Lung (tissue), 12 donors: ENCODE results near the gene HAAO. TPM values are rescaled to one million over a fixed set of nuclear protein-coding genes. Genes with fewer than 3 reads are reported as not detected.

ENCODE experiments used
- ATAC-seq: fragments of 200-7000 bp; cut with Tn5 transposase; one replicate; pipeline ENCODE4 v1.9.1; 2020; ENCODE audit warnings: moderate number of reproducible peaks; ENCODE audit not compliant: insufficient read depth, low FRiP score
- DNase-seq, 3 donors: peaks; one replicate each; pipeline ENCODE4 v3.0.0-alpha.2; 2013 to 2017
- H3K27ac ChIP-seq, 2 donors: one replicate each; pipeline ENCODE4 v1.5.1; 2013; ENCODE audit warnings: mild to moderate bottlenecking in 2 of 2, moderate library complexity in 2 of 2, control low read depth in 1 of 2, inconsistent platforms in 1 of 2, low read depth in 1 of 2, low read length in 1 of 2
- H3K27me3 ChIP-seq, 3 donors: one replicate each; pipeline ENCODE4 v1.5.1; 2013; ENCODE audit warnings: low read length in 2 of 3; ENCODE audit not compliant: control insufficient read depth in 3 of 3, insufficient read depth in 3 of 3
- H3K36me3 ChIP-seq, 4 donors: one replicate each; pipeline ENCODE4 v1.5.1; 2013; ENCODE audit warnings: low read length in 4 of 4, mild to moderate bottlenecking in 1 of 4, moderate library complexity in 1 of 4; ENCODE audit not compliant: control insufficient read depth in 4 of 4, insufficient read depth in 4 of 4
- H3K4me1 ChIP-seq, 5 donors: one replicate each; pipeline ENCODE4 v1.5.1; 2013; ENCODE audit warnings: low read length in 5 of 5, mild to moderate bottlenecking in 2 of 5, moderate library complexity in 1 of 5; ENCODE audit not compliant: control insufficient read depth in 5 of 5, insufficient read depth in 5 of 5
- H3K4me3 ChIP-seq: one replicate; pipeline ENCODE4 v1.5.1; 2013; ENCODE audit warnings: mild to moderate bottlenecking, control low read depth, moderate library complexity
- H3K9ac ChIP-seq, 2 donors: one replicate each; pipeline ENCODE4 v1.5.1; 2013; ENCODE audit warnings: low read length in 2 of 2, control low read depth in 1 of 2; ENCODE audit not compliant: insufficient read depth in 1 of 2
- H3K9me3 ChIP-seq, 4 donors: one replicate each; pipeline ENCODE4 v1.5.1; 2013; ENCODE audit warnings: low read length in 3 of 4, mild to moderate bottlenecking in 1 of 4, moderate library complexity in 1 of 4; ENCODE audit not compliant: control insufficient read depth in 4 of 4, insufficient read depth in 3 of 4
- CTCF ChIP-seq: IDR thresholded peaks from 2 replicates; pipeline ENCODE4 v1.5.1; 2012; ENCODE audit warnings: mild to moderate bottlenecking; ENCODE audit errors: control extremely low read depth, extremely low read depth
- WGBS, 2 donors: extraction: QIAGEN DNeasy Blood & Tissue Kit; methylation state at CpG; one replicate each; pipeline ENCODE4 v1.1.7; 2013; 5-methylcytosine and 5-hydroxymethylcytosine counted together
- polyA plus RNA-seq, 2 donors: library from polyadenylated mRNA; stranded (reverse); fragments of 200-250 nt; gene quantifications; one replicate each; pipeline ENCODE4 v1.2.1, GENCODE V29; 2013
- total RNA-seq, 2 donors: library from RNA; depleted of rRNA in 1 of 2; stranded (reverse); fragments of >200 nt in 1 of 2; gene quantifications; one replicate each; pipeline ENCODE4 v1.2.1, GENCODE V29; 2014 to 2021
- donor health status: control.
- donor health status: control.
- donor health status: Bipolar disorder and iron deficiency.
- donor health status: healthy.
- donor health status: DM: yes; HTN: yes; CAD: no.

HAAO gene
- total and polyA plus RNA-seq, 4 donors = 3.7 to 13.0 (median 9.4) TPM

- H3K9me3 ChIP-seq = no peaks in the 10 kb centered on the region
- ATAC-seq = no peak
- H3K4me3 ChIP-seq = no peak overlapping the region
- H3K27me3 ChIP-seq = no peaks in the 10 kb centered on the region
- H3K36me3 ChIP-seq = peaks cover 0 to 12% (median 7%) of the 10 kb centered on the region in 4 donors
- no peak overlapping the region for H3K9ac ChIP-seq
- no peak overlapping the region for H3K27ac ChIP-seq
- H3K4me1 ChIP-seq = peaks cover 0 to 2% (median 0%) of the 10 kb centered on the region in 5 donors
- WGBS, 2 donors = 82 to 93% methylated on average over 4 of the region's 4 CpGs
- no peak for DNase-seq
- TF ChIP-seq CTCF = no peak
These were observed 34.2 kb downstream of the HAAO start for GRCh38 chr2:42757981-42758740.

DNA sequence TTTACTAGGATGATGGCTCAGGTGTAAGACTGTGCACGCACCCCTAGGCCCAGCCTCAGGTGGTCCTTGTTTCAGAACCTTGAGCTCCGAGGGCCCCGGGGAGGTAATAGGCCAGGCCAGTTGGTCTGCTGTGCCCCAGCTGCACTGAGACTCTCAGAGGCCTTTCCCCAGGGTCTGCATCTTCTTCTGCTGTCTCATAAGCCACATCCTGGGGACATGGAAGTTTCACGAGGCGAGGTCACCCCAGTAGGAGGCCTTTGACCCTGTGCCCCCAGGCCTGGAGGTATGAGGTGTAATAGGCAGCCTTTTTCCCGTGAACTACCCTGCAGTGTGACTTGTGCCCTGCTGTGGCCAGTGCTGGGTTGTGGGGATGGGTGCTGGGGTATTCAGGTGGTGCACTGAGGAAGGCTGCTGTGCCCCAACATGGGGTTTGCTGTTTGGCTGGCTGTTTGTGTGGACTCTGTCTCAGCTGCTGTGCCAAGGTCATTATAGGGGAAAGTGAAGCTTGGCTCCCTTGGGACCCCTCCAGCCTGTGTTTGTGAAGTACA lies 35.3 kb downstream of the HAAO start:
- TF ChIP-seq CTCF = no peak
- DNase-seq = no peak
- Histone ChIP-seq H3K4me1 (peaks cover 0 to 2% (median 0%) of the 10 kb centered on the region in 5 donors), H3K27me3 (no peaks in the 10 kb centered on the region), H3K4me3 (no peak overlapping the region), H3K27ac (no peak overlapping the region), H3K9ac (no peak overlapping the region), H3K9me3 (no peaks in the 10 kb centered on the region), H3K36me3 (peaks cover 0 to 14% (median 8%) of the 10 kb centered on the region in 4 donors)
- WGBS, 2 donors = 84 to 93% methylated on average over 6 of the region's 6 CpGs
- ATAC-seq = no peak

GRCh38 chr2:42756150-42756775 lies 36.1 kb downstream of the HAAO start:
- WGBS, 2 donors = 84 to 87% methylated on average over 10 of the region's 10 CpGs
- DNase-seq (no peak), ATAC-seq (no peak)
- H3K4me3 ChIP-seq = no peak overlapping the region
- TF ChIP-seq CTCF = no peak
- H3K27me3 ChIP-seq = no peaks in the 10 kb centered on the region
- no peak overlapping the region for H3K27ac ChIP-seq
- H3K9ac ChIP-seq = no peak overlapping the region
- H3K4me1 ChIP-seq = peaks cover 0 to 2% (median 0%) of the 10 kb centered on the region in 5 donors
- H3K9me3 ChIP-seq = no peaks in the 10 kb centered on the region
- peaks cover 0 to 15% (median 9%) of the 10 kb centered on the region in 4 donors for H3K36me3 ChIP-seq
